HepG2 (cell line): ENCODE results near the gene LHFPL2. TPM values are rescaled to one million over a fixed set of nuclear protein-coding genes. Genes with fewer than 3 reads are reported as not detected.
A peak's percentile ranks its signal among the peaks of the same experiment; 100 is the strongest.

Source experiments
- ATAC-seq: fragments of 200-7000 bp; cut with Tn5 transposase; 3 replicates; pipeline ENCODE4 v1.9.1; 2020; ENCODE audit warnings: mild to moderate bottlenecking, moderate library complexity
- BruUV-seq: library from RNA; stranded (reverse); fragments of 400-500 nt; replicated peaks from 2 replicates; lab custom pipeline; 2021; lab: Mats Ljungman, UMichigan
- CTCF ChIA-PET: fragments of 300-600 bp; formaldehyde crosslinking; extraction: SDS; loops from one replicate; lab custom pipeline; 2021; ENCODE audit warnings: low total read pairs, inconsistent platforms, low intra/inter-chr PET ratio; lab: Yijun Ruan, JAX
- POLR2A ChIA-PET: fragments of 350-600 bp; sonication (Branson Sonifier 250); formaldehyde crosslinking; loops from one replicate; lab custom pipeline; 2020; ENCODE audit warnings: antibody characterized with exemption, inconsistent platforms; lab: Yijun Ruan, JAX
- DNase-seq: peaks from one replicate; pipeline ENCODE4 v3.0.0-alpha.2; 2015; ENCODE audit warnings: low spot score
- FAIRE-seq: peaks from 3 replicates; lab custom pipeline; 2011; peaks lifted over from hg19 to GRCh38; lab: Jason Lieb, UNC
- H2AFZ ChIP-seq: one replicate; pipeline ENCODE4 v1.6.1; 2011; ENCODE audit warnings: low read length, inconsistent platforms
- H3K27ac ChIP-seq: fragments of 300-600 bp; 3 replicates; pipeline ENCODE4 v1.8.0; 2011; ENCODE audit warnings: mixed run types, mild to moderate bottlenecking, mixed read lengths, low read length, inconsistent platforms; ENCODE audit not compliant: insufficient read depth; ENCODE audit errors: extremely low read length
- H3K27me3 ChIP-seq, 2 experiments: fragments of 200-600 bp in 1 of 2; 2 replicates in 1 of 2; 3 replicates in 1 of 2; pipeline versions ENCODE4 v1.6.0 to v1.8.0; 2011; ENCODE audit warnings: low read length in 2 of 2, mild to moderate bottlenecking in 2 of 2, moderate library complexity in 2 of 2, inconsistent platforms in 1 of 2; ENCODE audit not compliant: insufficient read depth in 2 of 2, control insufficient read depth in 1 of 2
- H3K36me3 ChIP-seq, 2 experiments: fragments of 200-600 bp in 1 of 2; replicated peaks in 1 of 2; 2 replicates in 1 of 2; 3 replicates in 1 of 2; pipeline versions ENCODE4 v1.5.1 to v1.8.0; 2011; ENCODE audit warnings: low read length in 2 of 2, inconsistent platforms in 1 of 2; ENCODE audit not compliant: insufficient read depth in 2 of 2, control insufficient read depth in 1 of 2
- H3K4me1 ChIP-seq: 2 replicates; pipeline ENCODE4 v1.5.1; 2012; ENCODE audit warnings: low read length, inconsistent platforms; ENCODE audit not compliant: insufficient read depth
- H3K4me2 ChIP-seq: 2 replicates; pipeline ENCODE4 v1.6.0; 2011; ENCODE audit warnings: low read depth, low read length, inconsistent platforms
- H3K4me3 ChIP-seq, 3 experiments: fragments of 200-600 bp in 1 of 3; sonication (generic), shearing (Covaris generic) in 1 of 3; replicated peaks in 1 of 3; 2 replicates each; pipeline ENCODE4 v1.5.1; 2011 to 2016; ENCODE audit warnings: low read length in 3 of 3, inconsistent platforms in 2 of 3, low read depth in 2 of 3, mild to moderate bottlenecking in 2 of 3, control low read depth in 1 of 3, mixed read lengths in 1 of 3; ENCODE audit not compliant: insufficient read depth in 1 of 3
- H3K79me2 ChIP-seq: one replicate; pipeline ENCODE4 v1.6.1; 2011; ENCODE audit warnings: low read length, inconsistent platforms; ENCODE audit not compliant: insufficient read depth
- H3K9ac ChIP-seq: 2 replicates; pipeline ENCODE4 v1.6.0; 2011; ENCODE audit warnings: mild to moderate bottlenecking, low read depth, low read length, inconsistent platforms; ENCODE audit not compliant: insufficient read depth
- H3K9me3 ChIP-seq: 2 replicates; pipeline ENCODE4 v1.5.1; 2012; ENCODE audit warnings: mild to moderate bottlenecking, low read length
- H4K20me1 ChIP-seq: 2 replicates; pipeline ENCODE4 v1.6.0; 2011; ENCODE audit warnings: inconsistent platforms, mild to moderate bottlenecking, low read length, moderate library complexity; ENCODE audit not compliant: insufficient read depth
- DR1 ChIP-seq: sonication (generic); formaldehyde crosslinking; IDR thresholded peaks from 2 replicates; pipeline ENCODE4 v1.8.0; 2021; ENCODE audit warnings: mild to moderate bottlenecking, missing genetic modification reagents, inconsistent platforms
- HNRNPUL1 ChIP-seq: fragments of 200-400 bp; formaldehyde crosslinking; IDR thresholded peaks from 2 replicates; pipeline ENCODE4 v1.6.1; 2017; ENCODE audit warnings: low read depth, mild to moderate bottlenecking, low read length, moderate library complexity
- RELA ChIP-seq: sonication (generic); formaldehyde crosslinking; IDR thresholded peaks from 2 replicates; pipeline ENCODE4 v1.4.0; 2020; ENCODE audit warnings: missing genetic modification reagents
- YY1 ChIP-seq: IDR thresholded peaks from 2 replicates; pipeline ENCODE4 v1.6.1; 2011; ENCODE audit warnings: low read length, low read depth, moderate library complexity, mild to moderate bottlenecking; ENCODE audit not compliant: insufficient read depth, insufficient replicate concordance
- ZBTB33 ChIP-seq: sonication (generic); formaldehyde crosslinking; IDR thresholded peaks from 2 replicates; pipeline ENCODE4 v1.4.0; 2020; ENCODE audit warnings: missing genetic modification reagents
- ZBTB37 ChIP-seq: sonication (generic); formaldehyde crosslinking; IDR thresholded peaks from 2 replicates; pipeline ENCODE4 v1.4.0; 2020; ENCODE audit warnings: mild to moderate bottlenecking, missing genetic modification reagents
- ZBTB38 ChIP-seq: sonication (generic); formaldehyde crosslinking; IDR thresholded peaks from 2 replicates; pipeline ENCODE4 v1.5.1; 2020; ENCODE audit warnings: mild to moderate bottlenecking, missing genetic modification reagents
- ZNF557 ChIP-seq: sonication (generic); formaldehyde crosslinking; IDR thresholded peaks from 2 replicates; pipeline ENCODE4 v1.4.0; 2020; ENCODE audit warnings: missing genetic modification reagents
- ZSCAN25 ChIP-seq: sonication (generic); formaldehyde crosslinking; IDR thresholded peaks from 2 replicates; pipeline ENCODE4 v1.8.0; 2022; ENCODE audit warnings: mild to moderate bottlenecking, missing genetic modification reagents
- WGBS: methylation state at CpG from one replicate; pipeline ENCODE4 v1.1.6; 2017; ENCODE audit warnings: low lambda C conversion rate; 5-methylcytosine and 5-hydroxymethylcytosine counted together
- in situ Hi-C: cut with HindIII; loops from 2 replicates; pipeline ENCODE4 v1.10.0; 2017; ENCODE audit warnings: low pct_unique_long_range_greater_than_20kb; ENCODE audit not compliant: extremely low pct_ligation_motif_present
- intact Hi-C: fragments of 100-400 bp; cut with micrococcal nuclease; formaldehyde crosslinking; loops from one replicate; pipeline ENCODE4 v1.10.0; 2022; ENCODE audit not compliant: unreplicated experiment
- polyA plus RNA-seq, 8 experiments: library from polyadenylated mRNA; depleted of rRNA in 3 of 8; stranded (reverse) in 7 of 8; unstranded in 1 of 8; fragments of >200 nt; fragmentation: Illumina TruSeq in 4 of 8; extraction: Trizol in 4 of 8; gene quantifications; 2 replicates each; pipeline versions ENCODE4 v1.2.1 to v1.2.3, GENCODE V29; 2011 to 2016; ENCODE audit warnings: low read depth in 4 of 8, missing spikeins in 1 of 8, mixed read lengths in 1 of 8; ENCODE audit not compliant: insufficient read depth in 1 of 8
- total RNA-seq, 5 experiments: library from RNA; depleted of rRNA; stranded (reverse); fragments of >200 nt; fragmentation: Illumina TruSeq; extraction: Trizol; gene quantifications; 2 replicates each; pipeline ENCODE4 v1.2.3, GENCODE V29; 2016; ENCODE audit warnings: low read depth in 1 of 5

LHFPL2 gene
- total and polyA plus RNA-seq, 2 of the 13 experiments (the other 11 are each of a cell fraction or from before 2014, with no cell fraction given) = 6.0 to 20.0 TPM

GRCh38 chr5:78497573-78498533, 150.7 kb downstream of the LHFPL2 start:
- in situ Hi-C loops (no loop called here), intact Hi-C loops (no loop called here)
- Histone ChIP-seq H2AFZ (no peak overlapping the region), H3K79me2 (peaks cover 4% of the 10 kb centered on the region), H3K27me3 (no peaks in the 10 kb centered on the region), H3K36me3 (peaks cover 5 to 20% of the 10 kb centered on the region in 2 experiments), H3K4me1 (peaks cover 8% of the 10 kb centered on the region; the same call in 1 of the 2 replicates), H3K9ac (no peak overlapping the region), H3K4me3 (no peak overlapping the region), H4K20me1 (no peaks in the 10 kb centered on the region), H3K27ac (no peak overlapping the region), H3K4me2 (no peak overlapping the region), H3K9me3 (no peaks in the 10 kb centered on the region)
- FAIRE-seq (no peak), ATAC-seq (no peak), DNase-seq (no peak)
- no TSS peak for BruUV-seq
- ChIA-PET POLR2A (no interaction called here), CTCF (no interaction called here)
- TF ChIP-seq HNRNPUL1 (no peak), ZSCAN25 (CRISPR knock-in tag) (no peak), ZBTB37 (CRISPR knock-in tag) (no peak), RELA (CRISPR knock-in tag) (no peak), ZNF557 (CRISPR knock-in tag) (no peak), ZBTB38 (0 out of 2 replicates have a peak, but pooled peaks have one; percentile 17), DR1 (no peak), ZBTB33 (CRISPR knock-in tag) (peak; percentile 59; the same call in 1 of the 2 replicates), YY1 (no peak)
- WGBS = 96% methylated on average over 11 of the region's 13 CpGs
